ENCODE measurements around the gene NPM1. TPM values are rescaled to one million over a fixed set of nuclear protein-coding genes. Genes with fewer than 3 reads are reported as not detected.
"Not testable (repeated sequence)": the region's sequence is repeated elsewhere in the genome, so short reads cannot be mapped to it uniquely, and the experiment has no call there.

The NPM1 gene
- total RNA-seq, 1 donor from 2014 or later, result 836 TPM

GRCh38 chr5:171386006-171386671 lies 1.5 kb upstream of the NPM1 start:
- no peak for DNase-seq (ENCODE audit: low read depth)

GRCh38 chr5:171386861-171387344 lies 746 bp upstream of the NPM1 start:
- DNase-seq (ENCODE audit: low read depth), result no peak

- DNase-seq (ENCODE audit: low read depth), result peak; percentile 86
Observed at GRCh38 chr5:171387970-171388815, 544 bp downstream of the NPM1 start.

GRCh38 chr5:171388816-171389168 lies 1.1 kb downstream of the NPM1 start:
- DNase-seq (ENCODE audit: low read depth), result no peak

- DNase-seq (ENCODE audit: low read depth), result no peak
Observed at GRCh38 chr5:171390883-171391677, 3.4 kb downstream of the NPM1 start.

- DNase-seq (ENCODE audit: low read depth), result no peak
Observed at GRCh38 chr5:171391996-171392577, 4.4 kb downstream of the NPM1 start.

GRCh38 chr5:171392585-171393159 lies 5.0 kb downstream of the NPM1 start:
- no peak for DNase-seq (ENCODE audit: low read depth)

- no peak for DNase-seq (ENCODE audit: low read depth)
Observed at GRCh38 chr5:171395042-171395441, 7.4 kb downstream of the NPM1 start.

GRCh38 chr5:171396583-171396982 lies 8.9 kb downstream of the NPM1 start:
- DNase-seq (ENCODE audit: low read depth), result not testable (repeated sequence)

- no peak for DNase-seq (ENCODE audit: low read depth)
Observed at GRCh38 chr5:171397190-171397589, 9.5 kb downstream of the NPM1 start.

- DNase-seq (ENCODE audit: low read depth), result no peak
Observed at GRCh38 chr5:171397599-171397998, 9.9 kb downstream of the NPM1 start.

GRCh38 chr5:171398660-171399059 lies 11.0 kb downstream of the NPM1 start:
- not testable (repeated sequence) for DNase-seq (ENCODE audit: low read depth)

- DNase-seq (ENCODE audit: low read depth), result no peak
Observed at GRCh38 chr5:171400169-171400568, 12.5 kb downstream of the NPM1 start.

GRCh38 chr5:171401167-171401947 lies 13.7 kb downstream of the NPM1 start:
- no peak for DNase-seq (ENCODE audit: low read depth)

- not testable (repeated sequence) for DNase-seq (ENCODE audit: low read depth)
Observed at GRCh38 chr5:171402751-171403150, 15.1 kb downstream of the NPM1 start.

- DNase-seq (ENCODE audit: low read depth), result no peak
Observed at GRCh38 chr5:171405615-171406014, 18.0 kb downstream of the NPM1 start.

GRCh38 chr5:171407234-171407633 lies 19.6 kb downstream of the NPM1 start:
- no peak for DNase-seq (ENCODE audit: low read depth)

- no peak for DNase-seq (ENCODE audit: low read depth)
Observed at GRCh38 chr5:171409164-171410136, 21.8 kb downstream of the NPM1 start.

GRCh38 chr5:171410181-171410580 lies 22.5 kb downstream of the NPM1 start:
- DNase-seq (ENCODE audit: low read depth), result no peak

Data from myocyte (in vitro differentiated cells).